DMS53 treated with DMSO at 0.1 percent for 48 hours (cell line): ENCODE measurements around the gene SNRPA.
A peak's percentile ranks its signal among the peaks of the same experiment; 100 is the strongest.

Experiments
- DNase-seq: peaks from one replicate; lab custom pipeline; 2025; ENCODE audit not compliant: unreplicated experiment; lab: John Stamatoyannopoulos, UW

SNRPA gene

DNA sequence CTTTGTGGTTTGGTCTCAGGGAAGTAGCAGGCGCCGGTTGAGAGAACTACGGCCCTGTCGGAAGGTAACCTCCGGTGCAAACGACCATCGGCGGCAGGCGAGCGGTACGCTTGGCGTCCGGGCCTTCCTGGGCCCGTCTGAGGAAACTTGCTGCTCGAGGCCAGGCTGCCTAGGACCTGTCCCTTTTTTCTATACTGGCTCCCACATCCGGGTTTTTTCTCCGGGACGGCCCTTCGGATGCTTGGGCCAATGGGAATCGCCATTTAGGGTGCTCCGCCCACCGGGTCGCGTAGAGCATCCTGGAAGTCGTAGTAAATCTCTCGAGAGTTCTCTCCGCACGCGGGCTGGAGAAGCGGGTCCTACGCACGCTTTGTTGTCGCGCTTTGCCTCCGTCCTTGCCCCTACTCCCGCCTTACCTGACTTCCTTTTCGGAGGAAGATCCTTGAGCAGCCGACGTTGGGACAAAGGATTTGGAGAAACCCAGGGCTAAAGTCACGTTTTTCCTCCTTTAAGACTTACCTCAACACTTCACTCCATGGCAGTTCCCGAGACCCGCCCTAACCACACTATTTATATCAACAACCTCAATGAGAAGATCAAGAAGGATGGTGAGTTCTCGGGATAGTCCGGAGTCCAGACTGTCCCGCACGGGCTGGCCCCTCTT is at the start of gene SNRPA:
Gene SNRPA (plus strand): TSS at position 330 of the 664 bp plus-strand sequence. CDS start 206 bp downstream, at position 536.
- peak; percentile 99 for DNase-seq

DNA sequence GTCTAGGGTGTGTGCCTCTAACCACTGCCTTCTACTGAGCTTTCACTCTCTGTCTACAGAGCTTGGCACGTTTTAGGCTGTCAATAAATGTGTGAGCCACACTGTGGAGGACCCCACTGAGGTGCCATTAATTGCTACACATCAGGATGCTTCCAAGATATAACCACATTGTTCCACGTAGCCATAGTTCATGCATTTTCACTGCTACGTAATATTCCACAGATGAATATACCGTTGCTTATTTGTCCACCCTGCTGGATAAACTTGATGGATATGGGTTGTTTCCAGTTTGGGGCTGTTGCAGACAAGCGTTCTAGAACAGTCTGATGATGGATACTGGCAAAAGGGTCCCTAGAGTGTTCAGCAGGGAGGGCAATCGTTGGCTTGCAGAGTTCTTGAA is 49.2 kb upstream of the SNRPA start:
- no peak for DNase-seq

DNA sequence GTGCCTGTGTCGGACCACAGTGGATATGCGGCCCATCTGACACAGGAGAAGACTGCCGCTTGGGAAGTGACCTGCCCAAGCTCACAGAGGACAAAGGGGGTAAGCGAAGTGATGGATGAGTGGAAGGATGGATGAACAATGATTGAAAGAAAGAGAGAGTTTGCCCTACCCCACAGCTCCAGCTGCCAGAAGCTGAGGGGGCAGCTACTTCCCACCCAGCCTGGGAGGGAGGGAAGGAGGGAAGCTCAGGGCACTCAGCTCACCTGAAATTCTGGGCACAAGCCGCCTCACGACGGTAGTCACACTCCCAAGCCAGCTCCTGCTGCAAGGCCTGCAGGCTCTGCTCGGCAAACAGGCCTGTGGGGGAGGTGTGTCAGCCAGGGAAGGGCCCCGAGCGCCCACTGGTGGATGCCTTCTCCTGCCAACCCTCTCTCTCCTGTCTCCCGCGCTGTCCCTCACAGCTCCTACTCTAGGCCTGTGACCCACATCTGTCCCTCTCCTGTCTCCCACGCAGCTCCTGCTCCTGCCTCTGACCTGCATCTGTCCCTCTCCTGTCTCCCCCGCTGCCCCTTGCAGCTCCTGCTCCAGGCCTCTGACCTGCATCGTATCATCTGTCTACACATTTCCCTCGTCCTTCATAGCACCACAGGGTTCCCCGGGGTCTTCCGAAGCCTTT is 48.5 kb upstream of the SNRPA start:
- DNase-seq, result no peak

DNA sequence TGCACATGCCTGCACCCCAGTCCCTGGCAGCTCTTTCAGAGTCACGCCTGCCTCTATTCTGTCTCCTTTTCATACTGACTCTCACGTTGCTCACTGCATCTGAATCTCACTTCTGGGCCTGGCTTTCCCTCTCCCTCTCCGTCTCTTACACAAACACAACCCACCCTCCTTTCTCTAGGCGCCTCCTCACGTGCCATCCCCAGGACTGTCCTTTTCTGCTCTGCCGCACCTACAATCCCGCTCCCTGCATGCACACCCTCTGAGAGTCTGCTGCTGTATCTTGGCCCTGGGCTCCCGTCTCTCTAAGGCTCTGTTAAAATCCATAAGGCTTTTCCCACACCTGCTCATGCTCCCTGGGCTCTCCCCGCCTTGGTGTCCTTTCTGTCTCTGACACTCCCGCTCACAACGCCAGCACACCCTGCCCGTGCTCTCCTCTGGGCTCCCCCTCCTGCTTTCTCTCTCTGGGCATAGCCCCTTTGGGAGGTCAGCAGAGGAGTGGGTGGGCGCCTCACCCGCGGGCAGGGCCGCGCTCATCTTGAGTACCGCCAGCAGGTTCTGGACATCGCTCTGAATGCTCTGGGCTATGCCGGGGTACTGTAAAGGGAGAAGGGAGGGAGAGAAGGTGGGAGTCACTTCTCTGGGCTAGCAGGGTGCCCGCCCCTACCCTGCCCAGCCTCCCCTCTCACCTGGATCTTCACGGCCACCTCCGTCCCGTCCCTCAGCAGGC is 47.8 kb upstream of the SNRPA start:
- DNase-seq, result no peak

DNA sequence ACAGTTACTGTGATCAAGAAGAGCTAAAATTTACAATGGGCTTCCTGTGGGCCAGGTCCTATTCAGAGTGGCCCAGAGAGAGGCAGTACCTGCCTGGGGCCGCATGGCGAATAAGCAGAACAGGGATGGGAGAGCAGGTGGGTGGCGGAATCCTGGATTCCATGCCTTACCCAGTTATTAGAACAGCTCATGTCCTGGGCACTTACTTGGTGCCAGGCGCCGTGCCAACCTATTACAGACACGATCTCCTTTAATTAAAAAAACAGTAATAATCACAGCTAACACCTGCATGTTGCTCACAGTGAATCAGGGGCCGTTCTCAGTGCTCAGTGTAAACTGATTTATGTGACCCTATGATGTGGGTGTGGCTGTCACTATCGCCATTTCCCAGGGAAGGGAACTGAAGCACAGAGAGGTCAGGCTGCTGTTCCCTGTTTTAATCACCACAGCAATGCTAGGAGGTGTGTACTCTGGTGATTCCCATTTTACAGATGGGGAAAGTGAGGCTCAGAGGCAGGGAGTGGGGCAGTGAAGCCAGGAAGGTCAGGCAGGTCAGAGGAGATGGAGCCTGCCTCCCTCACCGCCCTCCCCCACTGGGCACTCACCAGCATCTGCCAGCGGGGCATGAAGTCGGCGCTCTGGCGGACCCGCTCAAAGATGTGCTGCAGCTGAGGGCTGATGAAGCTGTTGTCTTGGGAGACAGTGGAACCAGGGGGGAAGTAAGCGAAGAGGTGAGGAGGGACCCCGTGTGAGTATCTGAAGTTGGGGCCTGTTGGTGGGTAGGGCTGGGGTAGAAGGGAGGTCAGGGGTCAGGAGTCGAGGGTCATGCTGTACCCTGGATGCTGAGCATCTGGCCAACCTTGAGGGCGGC is 46.3 kb upstream of the SNRPA start:
- no peak for DNase-seq

DNA sequence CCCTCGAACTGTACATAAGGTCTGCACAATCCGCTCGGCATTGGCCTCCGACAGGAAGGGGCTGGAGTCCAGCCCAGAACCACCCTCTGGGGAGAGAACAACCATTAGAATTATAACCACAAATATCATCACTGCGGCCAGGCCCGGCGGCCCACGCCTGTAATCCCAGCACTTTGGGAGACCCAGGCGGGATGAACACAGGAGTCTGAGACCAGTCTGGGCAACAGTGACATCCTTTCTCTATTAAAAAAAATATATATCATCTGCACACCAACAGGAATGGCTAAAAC is 45.7 kb upstream of the SNRPA start:
- DNase-seq, result no peak

DNA sequence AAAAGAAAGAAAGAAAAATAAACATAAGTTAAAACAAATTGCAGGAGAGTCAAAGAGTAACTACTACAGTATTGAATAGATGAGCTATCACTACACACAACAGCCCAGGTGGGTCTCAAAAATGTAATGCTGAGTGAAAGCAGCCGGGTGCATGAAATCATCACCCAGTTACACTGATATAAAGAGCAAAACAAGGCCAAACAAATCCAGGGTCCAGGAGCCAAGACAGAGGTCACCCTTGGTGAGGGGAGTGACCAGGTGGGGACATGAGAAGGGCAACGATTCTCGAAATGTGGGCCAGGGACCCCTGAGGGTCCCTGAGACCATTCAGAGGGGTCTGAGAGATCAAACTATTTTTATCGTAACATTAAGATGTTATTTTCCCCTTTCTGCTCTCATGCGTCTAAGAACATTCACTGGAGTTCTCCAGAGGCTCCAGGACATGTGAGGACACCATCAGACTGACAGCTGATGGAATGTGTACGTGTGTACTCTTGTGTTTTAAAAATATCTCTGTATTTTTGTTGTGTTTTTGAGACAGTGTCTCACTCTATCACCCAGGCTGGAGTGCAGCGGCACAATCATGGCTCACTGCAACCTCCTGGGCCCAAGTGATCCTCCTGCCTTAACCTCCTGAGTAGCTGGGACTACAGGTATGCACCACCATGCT is 44.9 kb upstream of the SNRPA start:
- no peak for DNase-seq

DNA sequence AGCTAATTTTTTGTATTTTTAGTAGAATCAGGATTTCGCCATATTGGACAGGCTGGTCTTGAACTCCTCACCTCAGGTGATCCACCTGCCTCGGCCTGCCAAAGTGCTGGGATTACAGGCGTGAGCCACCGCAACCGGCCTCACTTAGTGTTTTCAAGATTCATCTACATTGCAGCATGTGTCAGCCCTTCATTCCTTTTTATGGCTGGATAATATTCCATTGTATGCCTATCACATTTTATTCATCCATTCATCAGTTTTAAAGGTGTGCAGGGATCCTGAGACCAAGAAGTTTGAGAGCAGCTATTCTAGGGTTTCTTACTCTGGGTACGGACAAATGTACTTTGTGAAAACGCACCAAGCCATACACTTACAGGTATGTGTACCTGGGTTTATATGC is 43.4 kb upstream of the SNRPA start:
- DNase-seq, result no peak

DNA sequence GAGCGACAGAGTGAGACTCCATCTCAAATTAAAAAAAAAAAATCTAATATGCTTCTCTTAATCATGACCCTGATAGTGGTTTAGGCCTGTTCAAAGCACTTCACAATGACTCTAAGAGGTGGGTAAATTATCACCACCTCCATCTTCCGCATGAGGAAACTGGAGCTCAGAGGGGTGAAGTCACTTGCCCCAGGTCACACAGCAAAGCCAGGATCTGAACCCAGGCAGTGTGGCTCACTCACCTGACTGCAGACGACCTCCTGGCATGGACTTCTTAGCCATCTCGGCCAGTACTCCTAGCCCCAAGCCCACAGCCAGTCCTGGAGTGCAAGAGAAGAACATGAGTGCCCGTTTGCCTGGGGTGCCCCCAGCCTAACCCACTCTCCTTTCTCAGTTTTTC is 41.2 kb upstream of the SNRPA start:
- DNase-seq, result no peak

DNA sequence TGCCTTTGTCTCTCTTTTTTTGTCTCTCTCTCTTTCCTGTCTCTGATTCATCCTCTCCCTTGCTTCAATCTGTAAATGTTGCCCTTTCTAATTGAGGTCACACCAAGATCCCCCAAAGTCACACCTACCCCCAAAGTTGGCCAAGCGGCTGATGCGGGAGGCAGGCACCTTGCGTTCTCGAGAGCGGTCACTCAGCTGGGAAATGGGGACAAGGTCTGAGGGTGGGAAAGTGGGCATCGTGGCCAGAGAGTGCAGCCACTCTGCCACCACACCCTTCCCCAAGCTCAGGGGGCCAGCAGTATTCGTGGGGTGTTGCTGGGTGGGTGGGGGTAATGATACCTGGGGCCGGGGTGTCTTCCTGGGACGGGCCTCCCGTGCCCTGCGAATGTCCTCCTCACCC is 37.1 kb upstream of the SNRPA start:
- DNase-seq, result no peak

DNA sequence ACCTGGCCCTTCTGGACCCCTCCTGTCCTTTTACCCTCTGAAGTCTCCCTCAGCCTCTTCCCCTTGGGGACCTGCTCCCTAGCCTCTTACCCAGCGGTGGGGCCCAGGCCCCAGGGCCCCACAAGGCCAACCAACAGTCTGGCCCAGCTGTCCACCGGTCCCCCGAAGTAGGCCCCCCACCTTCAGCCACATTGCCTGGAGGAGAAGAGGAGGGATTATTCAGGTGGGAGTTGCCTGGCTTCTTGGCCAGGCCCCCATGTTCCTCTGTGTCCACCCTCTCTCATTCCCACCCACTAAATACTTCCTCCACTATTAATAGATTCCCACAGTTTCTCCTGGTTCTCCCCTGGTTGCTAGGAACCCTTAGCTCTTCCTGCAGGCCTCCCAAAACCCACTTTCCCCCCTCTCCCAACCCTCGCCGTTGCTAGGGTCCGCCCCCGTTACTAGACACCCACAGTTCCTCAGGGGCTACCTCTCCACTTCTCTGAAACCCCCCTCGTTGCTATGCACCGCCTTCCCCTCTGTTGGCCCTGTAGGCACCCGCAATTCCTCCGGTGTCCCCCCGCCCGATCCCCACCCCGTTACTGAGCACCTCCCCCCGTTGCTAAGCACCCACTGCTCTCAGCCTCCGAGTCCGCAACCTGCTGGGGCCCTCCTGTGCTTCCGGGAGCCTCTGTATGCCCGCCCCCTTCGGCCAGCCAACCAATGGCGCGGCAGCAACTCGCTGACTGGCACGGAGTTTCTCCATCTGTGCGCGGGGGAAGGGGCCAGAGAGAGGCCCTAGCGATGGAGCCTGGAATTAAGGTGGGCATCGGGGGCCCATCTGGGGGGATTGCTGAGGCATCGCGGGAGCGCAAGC is 36.3 kb upstream of the SNRPA start:
- peak; percentile 91 for DNase-seq

DNA sequence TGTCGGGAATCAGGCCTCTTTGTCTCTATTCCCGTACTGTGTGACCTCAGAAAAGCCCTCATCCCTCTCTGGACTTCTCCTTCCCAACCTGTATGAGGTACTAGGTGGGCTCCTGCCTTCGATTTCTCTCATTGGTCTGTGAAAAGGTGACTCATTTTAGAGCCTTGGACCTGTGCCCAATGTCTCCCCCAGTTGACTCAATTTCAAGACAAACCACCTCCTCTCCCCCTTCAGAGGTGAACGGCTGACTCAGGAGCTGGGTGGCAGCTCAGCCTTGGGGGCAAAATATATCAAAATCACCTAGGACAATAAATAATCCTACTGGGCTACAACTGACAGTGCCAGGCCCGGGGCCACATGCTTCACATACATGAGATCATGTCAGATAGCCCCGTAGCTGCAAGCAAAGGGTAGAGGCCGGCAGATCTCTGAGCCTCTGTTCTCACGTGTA is 34.9 kb upstream of the SNRPA start:
- peak; percentile 72 for DNase-seq

DNA sequence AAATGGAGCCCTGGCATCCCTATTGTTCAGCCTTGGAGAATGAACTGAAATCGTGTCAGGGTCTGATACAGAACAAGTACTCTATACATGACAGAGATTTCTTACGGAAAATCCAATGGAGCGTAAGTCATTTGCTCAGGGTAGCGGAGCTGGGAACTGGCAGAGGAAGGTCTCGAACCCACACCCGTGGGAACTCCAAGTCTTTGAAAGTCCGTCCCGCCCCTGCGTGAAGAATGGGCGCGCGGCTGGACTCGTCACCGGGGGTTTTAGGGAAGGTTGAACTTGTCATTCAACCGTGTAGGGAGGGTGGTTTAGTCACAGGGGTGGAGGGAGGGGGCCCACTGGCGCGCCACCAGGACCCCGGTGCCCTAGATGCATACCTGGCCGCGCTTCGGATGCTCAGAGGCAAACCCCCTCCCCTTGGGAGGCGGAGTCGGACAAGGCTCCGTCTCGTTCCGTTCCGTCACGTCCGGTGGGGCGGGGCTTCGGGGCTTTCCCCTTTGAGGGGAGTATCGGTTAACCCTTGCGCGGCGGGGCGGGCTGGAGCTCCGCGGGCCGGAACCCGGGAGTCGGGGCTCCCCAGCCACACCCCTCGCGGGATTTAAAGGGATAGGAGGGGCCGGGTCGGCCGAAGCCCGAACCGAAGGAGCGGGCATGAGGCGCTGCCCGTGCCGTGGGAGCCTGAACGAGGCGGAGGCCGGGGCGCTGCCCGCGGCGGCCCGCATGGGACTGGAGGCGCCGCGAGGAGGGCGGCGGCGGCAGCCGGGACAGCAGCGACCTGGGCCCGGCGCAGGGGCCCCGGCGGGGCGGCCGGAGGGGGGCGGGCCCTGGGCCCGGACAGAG is 34.3 kb upstream of the SNRPA start, which contains the start of the genes COQ8B and ITPKC:
Gene COQ8B (minus strand): TSS at position 405 of the 843 bp plus-strand sequence. CDS start 2,254 bp downstream, outside the sequence.
Gene ITPKC (plus strand): TSS at position 631 of the 843 bp plus-strand sequence. CDS start 24 bp downstream, at position 655.
- peak; percentile 95 for DNase-seq

DNA sequence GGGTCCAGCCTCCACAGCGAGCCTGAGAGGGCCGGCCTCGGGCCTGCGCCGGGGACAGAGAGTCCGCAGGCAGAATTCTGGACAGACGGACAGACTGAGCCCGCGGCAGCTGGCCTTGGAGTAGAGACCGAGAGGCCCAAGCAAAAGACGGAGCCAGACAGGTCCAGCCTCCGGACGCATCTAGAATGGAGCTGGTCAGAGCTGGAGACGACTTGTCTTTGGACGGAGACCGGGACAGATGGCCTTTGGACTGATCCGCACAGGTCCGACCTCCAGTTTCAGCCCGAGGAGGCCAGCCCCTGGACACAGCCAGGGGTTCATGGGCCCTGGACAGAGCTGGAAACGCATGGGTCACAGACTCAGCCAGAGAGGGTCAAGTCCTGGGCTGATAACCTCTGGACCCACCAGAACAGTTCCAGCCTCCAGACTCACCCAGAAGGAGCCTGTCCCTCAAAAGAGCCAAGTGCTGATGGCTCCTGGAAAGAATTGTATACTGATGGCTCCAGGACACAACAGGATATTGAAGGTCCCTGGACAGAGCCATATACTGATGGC is 33.6 kb upstream of the SNRPA start:
- DNase-seq, result peak; percentile 39

DNA sequence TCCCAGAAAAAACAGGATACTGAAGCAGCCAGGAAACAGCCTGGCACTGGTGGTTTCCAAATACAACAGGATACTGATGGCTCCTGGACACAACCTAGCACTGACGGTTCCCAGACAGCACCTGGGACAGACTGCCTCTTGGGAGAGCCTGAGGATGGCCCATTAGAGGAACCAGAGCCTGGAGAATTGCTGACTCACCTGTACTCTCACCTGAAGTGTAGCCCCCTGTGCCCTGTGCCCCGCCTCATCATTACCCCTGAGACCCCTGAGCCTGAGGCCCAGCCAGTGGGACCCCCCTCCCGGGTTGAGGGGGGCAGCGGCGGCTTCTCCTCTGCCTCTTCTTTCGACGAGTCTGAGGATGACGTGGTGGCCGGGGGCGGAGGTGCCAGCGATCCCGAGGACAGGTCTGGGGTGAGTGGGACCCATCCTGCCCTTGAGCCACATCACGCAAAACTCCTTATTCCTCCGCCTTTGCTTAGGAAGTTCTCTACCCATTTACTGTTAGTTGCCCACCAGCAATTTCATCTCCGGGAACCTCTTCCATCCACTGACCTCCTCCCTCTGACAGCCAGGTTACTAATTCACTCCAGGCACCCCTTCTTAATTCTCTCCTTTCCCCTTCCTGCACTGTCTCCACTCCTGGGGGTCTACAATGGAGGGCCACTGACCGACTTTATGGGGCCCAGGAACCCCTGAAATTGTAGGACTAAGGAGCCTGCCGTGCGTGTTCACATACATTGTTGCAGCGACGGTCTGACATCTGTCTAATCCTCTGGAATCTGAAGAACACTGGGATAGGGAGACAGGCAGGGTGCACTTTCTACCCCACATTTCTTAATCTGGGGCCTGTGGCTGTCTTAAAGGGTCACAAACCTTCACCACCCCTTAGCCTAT is 32.9 kb upstream of the SNRPA start:
- peak; percentile 28 for DNase-seq

DNA sequence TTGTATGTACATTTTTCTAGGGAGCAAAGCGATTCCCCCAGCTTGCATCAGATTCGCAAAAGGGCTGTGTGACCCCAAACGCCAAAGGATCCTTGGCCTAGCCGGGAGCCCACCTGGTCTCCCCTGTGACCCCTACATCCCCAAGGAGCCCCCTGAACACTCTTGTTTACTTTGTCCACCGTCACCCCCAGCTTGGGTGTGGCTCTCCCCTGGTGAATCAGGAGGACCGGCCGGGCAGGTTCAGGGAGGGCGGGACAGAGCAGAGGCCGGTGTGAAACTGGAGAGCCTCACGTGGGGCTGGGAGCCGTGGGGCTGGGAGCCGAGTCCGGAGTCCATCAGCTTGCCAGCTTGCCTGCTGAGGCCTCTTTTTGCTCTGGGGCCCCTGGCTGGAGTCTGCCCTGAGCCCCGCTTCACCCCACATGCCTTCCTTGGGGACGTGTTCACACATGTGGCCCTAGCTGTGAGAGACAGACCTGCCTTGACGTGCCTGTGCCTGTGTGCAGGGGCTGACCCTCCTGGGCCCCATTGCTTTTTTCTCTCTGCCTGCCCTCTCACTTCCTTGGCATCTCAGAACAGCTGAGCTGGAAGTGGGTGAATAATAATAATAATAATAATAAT is 32.1 kb upstream of the SNRPA start:
- peak; percentile 76 for DNase-seq

DNA sequence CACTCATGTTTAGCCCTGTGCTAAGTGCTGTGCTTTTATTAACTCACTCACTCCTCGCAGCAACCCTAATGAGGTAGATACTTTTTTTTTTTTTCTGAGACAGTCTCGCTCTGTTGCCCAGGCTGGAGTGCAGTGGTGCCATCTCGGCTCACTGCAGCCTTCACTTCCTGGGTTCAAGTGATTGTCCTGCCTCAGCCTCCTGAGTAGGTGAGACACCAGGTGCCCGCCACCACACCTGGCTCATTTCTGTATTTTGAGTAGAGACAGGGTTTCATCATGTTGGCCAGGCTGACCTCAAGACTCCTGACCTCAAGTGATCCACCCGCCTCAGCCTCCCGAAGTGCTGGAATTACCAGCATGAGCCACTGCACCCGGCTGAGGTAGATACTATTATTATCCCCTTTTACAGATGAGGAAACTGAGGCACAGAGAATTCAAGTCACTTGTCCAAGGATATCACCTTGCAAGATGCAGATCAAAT is 31.5 kb upstream of the SNRPA start:
- DNase-seq, result no peak
